ENCODE data around the gene LENEP.
A peak's percentile ranks its signal among the peaks of the same experiment; 100 is the strongest.

DNA sequence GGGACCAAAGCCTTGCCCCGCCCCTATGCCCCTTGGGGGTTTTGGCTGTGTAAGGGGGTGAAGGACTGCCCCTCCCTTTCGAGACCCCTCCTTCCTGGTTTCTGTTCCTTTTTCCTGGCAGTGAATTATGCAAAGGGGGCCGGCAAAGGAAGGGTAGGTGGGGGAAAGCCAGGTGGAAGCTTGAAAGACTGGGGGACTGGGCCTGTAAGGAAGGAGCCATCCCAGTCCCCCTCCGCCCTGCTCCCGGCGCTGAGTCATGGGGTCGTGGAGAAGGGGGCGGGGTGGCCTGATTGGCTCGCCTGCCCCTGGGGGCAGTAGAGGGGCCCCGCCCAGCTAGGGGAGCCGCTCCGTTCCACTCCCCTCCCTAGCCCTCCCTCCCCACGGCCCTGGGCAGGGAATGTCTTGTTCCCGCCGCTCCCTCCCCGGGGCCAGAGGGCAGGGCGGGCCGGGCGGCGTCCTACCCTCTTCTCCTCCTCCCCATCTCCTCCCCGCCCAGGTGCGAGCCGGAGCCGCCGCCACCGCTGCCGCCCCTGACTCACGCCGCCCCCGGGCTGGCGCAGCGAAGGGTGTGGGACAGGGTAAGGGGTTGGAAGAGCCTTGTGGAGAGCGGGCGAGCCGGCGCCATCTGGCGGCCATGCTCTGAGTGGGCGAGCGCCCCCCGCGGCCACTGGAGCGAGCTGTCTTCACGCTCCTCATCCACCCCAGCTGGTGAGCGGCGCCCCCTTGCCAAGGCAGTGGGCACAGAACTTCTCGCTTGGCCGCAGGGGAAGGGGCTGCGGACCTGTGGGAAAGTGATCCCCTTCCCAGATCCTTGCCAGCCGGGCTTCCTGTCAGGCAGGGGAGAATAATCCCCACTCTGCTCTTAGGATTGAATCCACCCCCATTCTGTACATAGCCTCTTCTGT is 23.9 kb downstream of the LENEP start:
- TF ChIP-seq, protein P1, sequence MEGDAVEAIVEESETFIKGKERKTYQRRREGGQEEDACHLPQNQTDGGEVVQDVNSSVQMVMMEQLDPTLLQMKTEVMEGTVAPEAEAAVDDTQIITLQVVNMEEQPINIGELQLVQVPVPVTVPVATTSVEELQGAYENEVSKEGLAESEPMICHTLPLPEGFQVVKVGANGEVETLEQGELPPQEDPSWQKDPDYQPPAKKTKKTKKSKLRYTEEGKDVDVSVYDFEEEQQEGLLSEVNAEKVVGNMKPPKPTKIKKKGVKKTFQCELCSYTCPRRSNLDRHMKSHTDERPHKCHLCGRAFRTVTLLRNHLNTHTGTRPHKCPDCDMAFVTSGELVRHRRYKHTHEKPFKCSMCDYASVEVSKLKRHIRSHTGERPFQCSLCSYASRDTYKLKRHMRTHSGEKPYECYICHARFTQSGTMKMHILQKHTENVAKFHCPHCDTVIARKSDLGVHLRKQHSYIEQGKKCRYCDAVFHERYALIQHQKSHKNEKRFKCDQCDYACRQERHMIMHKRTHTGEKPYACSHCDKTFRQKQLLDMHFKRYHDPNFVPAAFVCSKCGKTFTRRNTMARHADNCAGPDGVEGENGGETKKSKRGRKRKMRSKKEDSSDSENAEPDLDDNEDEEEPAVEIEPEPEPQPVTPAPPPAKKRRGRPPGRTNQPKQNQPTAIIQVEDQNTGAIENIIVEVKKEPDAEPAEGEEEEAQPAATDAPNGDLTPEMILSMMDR (conservative IDR thresholded peaks at IDR 0.05; ENCODE audit: low read length), result peak; percentile 100
- no peak for TF ChIP-seq EZH2phosphoT487 (IDR thresholded peaks at IDR 0.05; ENCODE audit: borderline replicate concordance, low read depth, low read length)
